ENCODE data around the gene GFRA1. TPM values are rescaled to one million over a fixed set of nuclear protein-coding genes. Genes with fewer than 3 reads are reported as not detected.

The GFRA1 gene
- total and polyA plus RNA-seq, 2 of the 4 experiments (the other 2 are of a cell fraction), result 9.1 to 9.3 TPM

- Histone ChIP-seq H3K18ac (ENCODE audit: low read depth, low read length) (no peak overlapping the region), H4K8ac (ENCODE audit: low read depth in 2 of 2, low read length in 2 of 2) (no peak overlapping the region), H3K4me2 (ENCODE audit: low read depth, low read length) (no peak overlapping the region), H4K91ac (ENCODE audit: insufficient read depth, low read depth, low read length) (no peak overlapping the region), H3K56ac (ENCODE audit: extremely low read depth, insufficient read depth, low read length) (no peak overlapping the region), H3K27ac (ENCODE audit: insufficient read depth, low read length) (no peak overlapping the region), H4K5ac (ENCODE audit: low read depth, low read length) (no peak overlapping the region), H3K27me3 (ENCODE audit: control insufficient read depth, insufficient read depth, low read length) (no peaks in the 10 kb centered on the region), H3K14ac (replicated peaks; ENCODE audit: low read depth, low read length) (no peak overlapping the region), H4K20me1 (ENCODE audit: insufficient read depth, low read length) (no peaks in the 10 kb centered on the region), H3K79me1 (ENCODE audit: low read depth in 1 of 2, low read length in 2 of 2) (no peaks in the 10 kb centered on the region), H2BK15ac (ENCODE audit: low read depth, low read length) (no peak overlapping the region), H3K9me3 (ENCODE audit: control insufficient read depth, insufficient read depth, low read length) (0 out of 2 replicates have a peak, but pooled peaks cover 2% of the 10 kb centered on the region), H2BK5ac (ENCODE audit: low read depth, low read length, poor library complexity, severe bottlenecking) (no peak overlapping the region), H2AK5ac (ENCODE audit: low read depth, low read length) (no peak overlapping the region), H2AFZ (replicated peaks; ENCODE audit: low read length, poor library complexity) (no peak overlapping the region), H2BK20ac (ENCODE audit: low read depth, low read length) (no peak overlapping the region), H3K9me1 (ENCODE audit: insufficient read depth, low read length) (no peaks in the 10 kb centered on the region), H3K23ac (ENCODE audit: low read depth, low read length) (no peak overlapping the region), H3K4me3 (ENCODE audit: insufficient read depth, low read depth, low read length) (no peak overlapping the region), H3K36me3 (ENCODE audit: control insufficient read depth, insufficient read depth, low read length) (no peaks in the 10 kb centered on the region), H3K4ac (ENCODE audit: low read depth, low read length) (no peak overlapping the region), H2AK9ac (replicated peaks; ENCODE audit: low read depth, low read length, poor library complexity) (no peak overlapping the region), H3K4me1 (ENCODE audit: control insufficient read depth, insufficient read depth, low read length) (no peaks in the 10 kb centered on the region), H3K9ac (ENCODE audit: low read depth, low read length) (no peak overlapping the region), H2BK120ac (ENCODE audit: low read depth, low read length) (no peak overlapping the region)
- in situ Hi-C loops (cut with MboI; ENCODE audit: low sequenced_read_pairs) (no loop called here), intact Hi-C loops (cut with micrococcal nuclease) (no loop called here), dilution Hi-C loops (cut with HindIII; ENCODE audit: low sequenced_read_pairs, unreplicated experiment) (no loop called here)
- ChIA-PET CTCF (no interaction called here), POLR2A (ENCODE audit: unreplicated experiment) (no interaction called here)
- BruUV-seq (replicated peaks), result no TSS peak
- TF ChIP-seq SMC3 (IDR thresholded peaks at IDR 0.05; ENCODE audit: low read depth, low read length) (no peak), NFE2L2 (IDR thresholded peaks at IDR 0.05; ENCODE audit: low read depth, low read length) (no peak), POLR2A (IDR thresholded peaks at IDR 0.05; ENCODE audit: low read depth, low read length) (no peak), MAZ (IDR thresholded peaks at IDR 0.05; ENCODE audit: borderline replicate concordance, low read depth, low read length) (no peak), MXI1 (IDR thresholded peaks at IDR 0.05; ENCODE audit: borderline replicate concordance, low read depth, low read length) (no peak), BHLHE40 (IDR thresholded peaks at IDR 0.05; ENCODE audit: low read depth, low read length) (no peak), CEBPB (IDR thresholded peaks at IDR 0.05; ENCODE audit: low read depth, low read length) (no peak), MAFK (IDR thresholded peaks at IDR 0.05; ENCODE audit: low read depth, low read length) (no peak)
- TF ChIP-seq, protein P1, sequence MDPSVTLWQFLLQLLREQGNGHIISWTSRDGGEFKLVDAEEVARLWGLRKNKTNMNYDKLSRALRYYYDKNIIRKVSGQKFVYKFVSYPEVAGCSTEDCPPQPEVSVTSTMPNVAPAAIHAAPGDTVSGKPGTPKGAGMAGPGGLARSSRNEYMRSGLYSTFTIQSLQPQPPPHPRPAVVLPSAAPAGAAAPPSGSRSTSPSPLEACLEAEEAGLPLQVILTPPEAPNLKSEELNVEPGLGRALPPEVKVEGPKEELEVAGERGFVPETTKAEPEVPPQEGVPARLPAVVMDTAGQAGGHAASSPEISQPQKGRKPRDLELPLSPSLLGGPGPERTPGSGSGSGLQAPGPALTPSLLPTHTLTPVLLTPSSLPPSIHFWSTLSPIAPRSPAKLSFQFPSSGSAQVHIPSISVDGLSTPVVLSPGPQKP (IDR thresholded peaks at IDR 0.05; ENCODE audit: borderline replicate concordance, low read depth, low read length), result no peak
- no CpG with 5 or more reads among the region's 3 CpGs for WGBS, 2 experiments (ENCODE audit: extremely low coverage in 2 of 2, insufficient read length in 1 of 2)
- DNase-seq (no peak), ATAC-seq (ENCODE audit: low read depth) (no peak)
Measured at GRCh38 chr10:116100984-116101383, 172.0 kb downstream of the GFRA1 start.
